Tibial artery (tissue), 4 donors: ENCODE data around the gene ZNF629.
A peak's percentile ranks its signal among the peaks of the same experiment; 100 is the strongest.

Source experiments
- DNase-seq, 2 donors: peaks; one replicate each; pipeline ENCODE4 v3.0.0-alpha.2; 2019
- H3K27ac ChIP-seq, 2 donors: fragments of 200-600 bp; sonication (generic) in 1 of 2; 1 replicate in 1 of 2; 2 replicates in 1 of 2; pipeline ENCODE4 v1.5.1; 2018 to 2019; ENCODE audit warnings: mild to moderate bottlenecking in 1 of 2
- H3K27me3 ChIP-seq, 2 donors: fragments of 200-600 bp; sonication (generic) in 1 of 2; one replicate each; pipeline versions ENCODE4 v1.5.1 to v1.6.0; 2016 to 2019
- H3K36me3 ChIP-seq, 3 donors: fragments of 200-600 bp; sonication (generic) in 2 of 3; one replicate each; pipeline ENCODE4 v1.5.1; 2016 to 2019; ENCODE audit warnings: mild to moderate bottlenecking in 2 of 3
- H3K4me1 ChIP-seq, 4 donors: fragments of 200-600 bp; sonication (generic) in 2 of 4; 1 replicate in 3 of 4; 2 replicates in 1 of 4; pipeline ENCODE4 v1.5.1; 2016 to 2019
- H3K4me3 ChIP-seq, 2 donors: fragments of 200-600 bp; sonication (generic) in 1 of 2; 1 replicate in 1 of 2; 2 replicates in 1 of 2; pipeline ENCODE4 v1.5.1; 2018 to 2019; ENCODE audit warnings: mild to moderate bottlenecking in 2 of 2
- H3K9me3 ChIP-seq, 3 donors: fragments of 200-600 bp; sonication (generic) in 1 of 3; one replicate each; pipeline ENCODE4 v1.5.1; 2016 to 2019
- intact Hi-C: fragments of 100-400 bp; cut with DNase I; formaldehyde crosslinking; loops from one replicate; pipeline ENCODE4 v1.15.0; 2023; ENCODE audit warnings: low total_unique reads
- TF ChIP-seq, protein P1 (sequence below), 2 experiments: fragments of 200-600 bp in 1 of 2; fragments of 450-650 bp in 1 of 2; IDR thresholded peaks; one replicate each; pipeline ENCODE4 v1.5.1; 2017 to 2019; ENCODE audit warnings: antibody characterized with exemption in 2 of 2, mild to moderate bottlenecking in 1 of 2, moderate library complexity in 1 of 2

ZNF629 gene

GRCh38 chr16:30793508-30794069 is 6.6 kb upstream of the ZNF629 start:
- Histone ChIP-seq H3K27ac (no peak overlapping the region), H3K4me1 (no peaks in the 10 kb centered on the region), H3K36me3 (no peaks in the 10 kb centered on the region), H3K9me3 (no peaks in the 10 kb centered on the region), H3K27me3 (no peaks in the 10 kb centered on the region), H3K4me3 (no peak overlapping the region)
- no peak for DNase-seq
- TF ChIP-seq, protein P1, sequence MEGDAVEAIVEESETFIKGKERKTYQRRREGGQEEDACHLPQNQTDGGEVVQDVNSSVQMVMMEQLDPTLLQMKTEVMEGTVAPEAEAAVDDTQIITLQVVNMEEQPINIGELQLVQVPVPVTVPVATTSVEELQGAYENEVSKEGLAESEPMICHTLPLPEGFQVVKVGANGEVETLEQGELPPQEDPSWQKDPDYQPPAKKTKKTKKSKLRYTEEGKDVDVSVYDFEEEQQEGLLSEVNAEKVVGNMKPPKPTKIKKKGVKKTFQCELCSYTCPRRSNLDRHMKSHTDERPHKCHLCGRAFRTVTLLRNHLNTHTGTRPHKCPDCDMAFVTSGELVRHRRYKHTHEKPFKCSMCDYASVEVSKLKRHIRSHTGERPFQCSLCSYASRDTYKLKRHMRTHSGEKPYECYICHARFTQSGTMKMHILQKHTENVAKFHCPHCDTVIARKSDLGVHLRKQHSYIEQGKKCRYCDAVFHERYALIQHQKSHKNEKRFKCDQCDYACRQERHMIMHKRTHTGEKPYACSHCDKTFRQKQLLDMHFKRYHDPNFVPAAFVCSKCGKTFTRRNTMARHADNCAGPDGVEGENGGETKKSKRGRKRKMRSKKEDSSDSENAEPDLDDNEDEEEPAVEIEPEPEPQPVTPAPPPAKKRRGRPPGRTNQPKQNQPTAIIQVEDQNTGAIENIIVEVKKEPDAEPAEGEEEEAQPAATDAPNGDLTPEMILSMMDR (IDR thresholded peaks at IDR 0.05) = no peak
- intact Hi-C loops = loop anchor here (10.0 kb wide), 1 partner anchor 81 kb away; no protein-coding TSS in a partner anchor

GRCh38 chr16:30787613-30788378 is 791 bp upstream of the ZNF629 start:
- peak overlapping the region; percentile 87 to 94 for H3K27ac ChIP-seq
- no peak for DNase-seq
- peaks cover 0 to 25% (median 16%) of the 10 kb centered on the region in 4 donors for H3K4me1 ChIP-seq
- H3K36me3 ChIP-seq = peaks cover 10 to 23% (median 13%) of the 10 kb centered on the region in 3 donors
- TF ChIP-seq, protein P1 (IDR thresholded peaks at IDR 0.05) = no peak
- intact Hi-C loops = no loop called here
- peak overlapping the region; percentile 84 to 88 for H3K4me3 ChIP-seq
- H3K9me3 ChIP-seq = no peaks in the 10 kb centered on the region
- no peaks in the 10 kb centered on the region for H3K27me3 ChIP-seq

DNA sequence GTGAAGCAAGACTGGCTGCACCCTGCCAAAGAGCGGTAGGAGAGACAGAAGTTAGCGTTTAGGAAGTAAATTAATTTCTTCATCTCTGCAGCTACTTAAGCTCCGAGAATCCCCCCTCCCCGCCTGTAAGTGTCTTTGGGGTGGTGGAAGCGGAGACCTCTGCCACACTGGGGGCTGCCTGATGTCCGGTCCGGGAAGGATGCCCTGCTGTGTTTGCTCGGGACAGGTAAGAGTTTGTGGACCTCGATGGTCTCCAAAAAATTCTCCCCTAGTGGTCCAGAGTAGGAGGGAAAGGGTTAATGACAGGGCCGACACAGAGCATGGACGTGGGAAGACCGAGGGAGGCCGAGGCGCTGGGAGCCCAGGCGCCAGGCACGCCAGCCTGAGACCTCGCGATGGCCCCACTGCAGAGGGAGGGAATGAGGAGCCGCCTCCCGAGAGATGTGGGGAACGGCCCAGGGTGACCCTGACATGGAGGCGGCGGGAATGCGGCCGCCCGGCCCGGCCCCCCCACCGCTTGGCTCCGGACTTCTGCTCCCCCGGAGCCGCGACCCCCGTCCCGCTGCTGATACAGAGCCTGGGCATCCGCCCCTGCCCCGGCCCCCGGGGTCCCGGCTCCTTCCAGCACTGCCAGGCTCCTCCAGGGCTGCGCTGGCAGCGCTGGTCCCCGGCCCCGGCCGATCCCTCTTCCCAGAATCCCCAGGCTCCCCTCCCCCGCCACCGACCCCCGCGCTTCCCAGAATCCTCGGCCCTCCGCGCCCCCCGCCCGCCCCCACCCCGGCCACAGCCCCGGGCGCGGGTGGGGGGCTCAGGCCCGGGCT is 680 bp downstream of the ZNF629 start:
- Histone ChIP-seq H3K27ac (peak overlapping the region; percentile 87 to 94), H3K9me3 (no peaks in the 10 kb centered on the region), H3K27me3 (no peaks in the 10 kb centered on the region), H3K4me3 (peak overlapping the region; percentile 84 to 88), H3K36me3 (peaks cover 21 to 38% (median 26%) of the 10 kb centered on the region in 3 donors), H3K4me1 (peaks cover 0 to 25% (median 16%) of the 10 kb centered on the region in 4 donors)
- intact Hi-C loops = no loop called here
- TF ChIP-seq, protein P1 (IDR thresholded peaks at IDR 0.05) = no peak
- no peak for DNase-seq

GRCh38 chr16:30785126-30786106 is 1.6 kb downstream of the ZNF629 start:
- Histone ChIP-seq H3K4me1 (peaks cover 0 to 25% (median 16%) of the 10 kb centered on the region in 4 donors), H3K36me3 (peaks cover 21 to 45% (median 26%) of the 10 kb centered on the region in 3 donors), H3K27me3 (no peaks in the 10 kb centered on the region), H3K4me3 (peak overlapping the region; percentile 84 to 88), H3K9me3 (no peaks in the 10 kb centered on the region), H3K27ac (peak overlapping the region in 1 of 2 donors; percentile 94)
- intact Hi-C loops = no loop called here
- TF ChIP-seq, protein P1 (IDR thresholded peaks at IDR 0.05) = no peak
- no peak for DNase-seq

GRCh38 chr16:30784215-30784614 is 2.8 kb downstream of the ZNF629 start:
- Histone ChIP-seq H3K27ac (no peak overlapping the region), H3K4me1 (peaks cover 0 to 25% (median 16%) of the 10 kb centered on the region in 4 donors), H3K27me3 (no peaks in the 10 kb centered on the region), H3K4me3 (no peak overlapping the region), H3K9me3 (no peaks in the 10 kb centered on the region), H3K36me3 (peaks cover 21 to 52% (median 26%) of the 10 kb centered on the region in 3 donors)
- TF ChIP-seq, protein P1 (IDR thresholded peaks at IDR 0.05) = no peak
- DNase-seq = no peak
- intact Hi-C loops = no loop called here
